Esophagus muscularis mucosa (tissue), 3 donors: ENCODE measurements around the gene LAMTOR1.

Experiments used
- EP300 ChIP-seq: sonication (generic); formaldehyde crosslinking; IDR thresholded peaks from one replicate; pipeline ENCODE4 v1.6.1; 2017; ENCODE audit warnings: antibody characterized with exemption
- POLR2AphosphoS5 ChIP-seq, 2 donors: sonication (generic); formaldehyde crosslinking; IDR thresholded peaks; one replicate each; pipeline ENCODE4 v1.6.1; 2017; ENCODE audit warnings: antibody characterized with exemption in 2 of 2

DNA sequence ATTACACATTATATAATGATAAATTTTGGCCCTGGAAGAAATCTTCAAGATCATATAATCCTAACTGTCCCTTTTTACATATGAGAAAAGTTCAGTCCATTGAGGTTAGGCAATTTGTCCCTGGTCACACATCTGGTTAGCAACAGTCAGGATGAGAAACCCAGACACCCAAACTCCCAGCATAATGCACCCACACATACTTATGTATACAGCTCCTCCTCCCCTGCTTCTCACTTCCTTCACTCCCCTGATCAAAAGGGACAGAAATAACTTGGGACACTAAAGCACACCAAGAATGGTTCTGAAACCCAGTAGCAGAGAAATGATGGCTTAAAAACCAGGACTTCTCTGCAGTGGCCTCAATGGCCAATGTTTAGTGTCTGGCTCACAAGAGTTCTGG, 33.9 kb downstream of the LAMTOR1 start:
- TF ChIP-seq EP300 (no peak), POLR2AphosphoS5 (IDR thresholded peaks at IDR 0.05) (no peak)
